ENCODE measurements around the gene DOK6. TPM values are rescaled to one million over a fixed set of nuclear protein-coding genes. Genes with fewer than 3 reads are reported as not detected.

Gene DOK6
- total RNA-seq, 1 experiment from 2014 or later, result 4.1 TPM

DNA sequence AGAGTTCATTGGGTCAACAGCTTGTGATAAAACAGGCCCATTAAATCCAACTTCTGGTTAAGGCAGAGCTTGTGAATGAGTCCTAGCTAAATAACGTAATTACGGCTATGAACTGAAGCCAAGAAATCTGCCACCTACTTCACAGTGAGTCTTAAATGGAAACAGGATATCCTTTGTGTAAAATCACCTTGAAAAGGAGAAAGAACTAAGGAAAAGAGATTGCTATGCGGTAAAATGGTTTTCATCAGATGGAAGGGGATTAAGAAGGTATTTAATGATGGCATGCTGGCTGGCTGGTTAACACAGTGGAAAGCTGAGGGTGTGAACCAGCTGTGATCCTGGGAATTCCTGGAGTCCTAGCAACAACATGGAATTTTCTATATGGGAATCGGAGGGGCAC, 156.6 kb downstream of the DOK6 start:
- Mint-ChIP-seq H3K36me3 (peaks cover 6% of the 10 kb centered on the region; the same call in 1 of the 2 replicates), H3K4me1 (peaks cover 7% of the 10 kb centered on the region), H3K9me3 (peaks cover 12% of the 10 kb centered on the region), H3K27ac (no peak overlapping the region), H3K27me3 (ENCODE audit: low read depth) (no peaks in the 10 kb centered on the region), H3K4me3 (no peak overlapping the region)
- ATAC-seq (peak; percentile 80), DNase-seq (ENCODE audit: low spot score) (no peak)
- TF ChIP-seq, protein P1, sequence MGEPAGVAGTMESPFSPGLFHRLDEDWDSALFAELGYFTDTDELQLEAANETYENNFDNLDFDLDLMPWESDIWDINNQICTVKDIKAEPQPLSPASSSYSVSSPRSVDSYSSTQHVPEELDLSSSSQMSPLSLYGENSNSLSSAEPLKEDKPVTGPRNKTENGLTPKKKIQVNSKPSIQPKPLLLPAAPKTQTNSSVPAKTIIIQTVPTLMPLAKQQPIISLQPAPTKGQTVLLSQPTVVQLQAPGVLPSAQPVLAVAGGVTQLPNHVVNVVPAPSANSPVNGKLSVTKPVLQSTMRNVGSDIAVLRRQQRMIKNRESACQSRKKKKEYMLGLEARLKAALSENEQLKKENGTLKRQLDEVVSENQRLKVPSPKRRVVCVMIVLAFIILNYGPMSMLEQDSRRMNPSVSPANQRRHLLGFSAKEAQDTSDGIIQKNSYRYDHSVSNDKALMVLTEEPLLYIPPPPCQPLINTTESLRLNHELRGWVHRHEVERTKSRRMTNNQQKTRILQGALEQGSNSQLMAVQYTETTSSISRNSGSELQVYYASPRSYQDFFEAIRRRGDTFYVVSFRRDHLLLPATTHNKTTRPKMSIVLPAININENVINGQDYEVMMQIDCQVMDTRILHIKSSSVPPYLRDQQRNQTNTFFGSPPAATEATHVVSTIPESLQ (CRISPR knock-in tag; IDR thresholded peaks at IDR 0.05), result no peak
- TF ChIP-seq, protein P2, sequence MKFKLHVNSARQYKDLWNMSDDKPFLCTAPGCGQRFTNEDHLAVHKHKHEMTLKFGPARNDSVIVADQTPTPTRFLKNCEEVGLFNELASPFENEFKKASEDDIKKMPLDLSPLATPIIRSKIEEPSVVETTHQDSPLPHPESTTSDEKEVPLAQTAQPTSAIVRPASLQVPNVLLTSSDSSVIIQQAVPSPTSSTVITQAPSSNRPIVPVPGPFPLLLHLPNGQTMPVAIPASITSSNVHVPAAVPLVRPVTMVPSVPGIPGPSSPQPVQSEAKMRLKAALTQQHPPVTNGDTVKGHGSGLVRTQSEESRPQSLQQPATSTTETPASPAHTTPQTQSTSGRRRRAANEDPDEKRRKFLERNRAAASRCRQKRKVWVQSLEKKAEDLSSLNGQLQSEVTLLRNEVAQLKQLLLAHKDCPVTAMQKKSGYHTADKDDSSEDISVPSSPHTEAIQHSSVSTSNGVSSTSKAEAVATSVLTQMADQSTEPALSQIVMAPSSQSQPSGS (CRISPR knock-in tag; IDR thresholded peaks at IDR 0.05; ENCODE audit: borderline replicate concordance, low read depth), result no peak
- TF ChIP-seq IRF2 (CRISPR knock-in tag; IDR thresholded peaks at IDR 0.05; ENCODE audit: borderline replicate concordance, low read depth) (no peak), NR1H2 (CRISPR knock-in tag; IDR thresholded peaks at IDR 0.05) (no peak), GABPB1 (CRISPR knock-in tag; IDR thresholded peaks at IDR 0.05) (no peak), KAT7 (CRISPR knock-in tag; IDR thresholded peaks at IDR 0.05; ENCODE audit: borderline replicate concordance) (no peak), OVOL2 (CRISPR knock-in tag; IDR thresholded peaks at IDR 0.05; ENCODE audit: borderline replicate concordance) (no peak)
- TF ChIP-seq, protein P3, sequence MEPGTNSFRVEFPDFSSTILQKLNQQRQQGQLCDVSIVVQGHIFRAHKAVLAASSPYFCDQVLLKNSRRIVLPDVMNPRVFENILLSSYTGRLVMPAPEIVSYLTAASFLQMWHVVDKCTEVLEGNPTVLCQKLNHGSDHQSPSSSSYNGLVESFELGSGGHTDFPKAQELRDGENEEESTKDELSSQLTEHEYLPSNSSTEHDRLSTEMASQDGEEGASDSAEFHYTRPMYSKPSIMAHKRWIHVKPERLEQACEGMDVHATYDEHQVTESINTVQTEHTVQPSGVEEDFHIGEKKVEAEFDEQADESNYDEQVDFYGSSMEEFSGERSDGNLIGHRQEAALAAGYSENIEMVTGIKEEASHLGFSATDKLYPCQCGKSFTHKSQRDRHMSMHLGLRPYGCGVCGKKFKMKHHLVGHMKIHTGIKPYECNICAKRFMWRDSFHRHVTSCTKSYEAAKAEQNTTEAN (CRISPR knock-in tag; IDR thresholded peaks at IDR 0.05), result no peak
- ChIA-PET CTCF (no interaction called here), POLR2A (no interaction called here)

DNA sequence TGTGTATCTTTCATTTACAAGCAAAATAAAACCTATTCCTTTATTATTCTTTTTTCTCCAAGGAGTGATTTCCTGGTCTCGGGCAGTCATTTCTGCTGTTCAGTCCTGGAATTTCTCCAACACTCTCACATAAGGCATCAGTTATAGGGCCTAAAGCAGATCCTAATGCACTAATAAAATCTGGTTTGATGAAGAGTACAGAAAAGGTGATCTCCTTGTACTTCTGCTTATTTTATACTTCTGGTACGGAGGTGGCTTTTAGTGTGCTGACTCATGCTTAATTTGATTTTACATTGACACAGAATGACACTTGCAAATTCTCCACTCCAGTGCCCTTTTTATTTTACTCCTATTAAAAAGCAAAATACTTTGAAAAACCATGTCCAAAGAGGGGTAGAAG, 157.4 kb downstream of the DOK6 start:
- H3K36me3 Mint-ChIP-seq, result peaks cover 10% of the 10 kb centered on the region
- DNase-seq (ENCODE audit: low spot score), result no peak
- ChIA-PET CTCF (no interaction called here), POLR2A (no interaction called here)
- H3K27ac Mint-ChIP-seq, result no peak overlapping the region
- no peaks in the 10 kb centered on the region for H3K27me3 Mint-ChIP-seq (ENCODE audit: low read depth)
- peaks cover 7% of the 10 kb centered on the region for H3K4me1 Mint-ChIP-seq
- ATAC-seq, result no peak
- H3K4me3 Mint-ChIP-seq, result no peak overlapping the region
- H3K9me3 Mint-ChIP-seq, result peaks cover 17% of the 10 kb centered on the region
- no peak for TF ChIP-seq MXD4 (CRISPR knock-in tag; IDR thresholded peaks at IDR 0.05; ENCODE audit: borderline replicate concordance)
- TF ChIP-seq, protein P4, sequence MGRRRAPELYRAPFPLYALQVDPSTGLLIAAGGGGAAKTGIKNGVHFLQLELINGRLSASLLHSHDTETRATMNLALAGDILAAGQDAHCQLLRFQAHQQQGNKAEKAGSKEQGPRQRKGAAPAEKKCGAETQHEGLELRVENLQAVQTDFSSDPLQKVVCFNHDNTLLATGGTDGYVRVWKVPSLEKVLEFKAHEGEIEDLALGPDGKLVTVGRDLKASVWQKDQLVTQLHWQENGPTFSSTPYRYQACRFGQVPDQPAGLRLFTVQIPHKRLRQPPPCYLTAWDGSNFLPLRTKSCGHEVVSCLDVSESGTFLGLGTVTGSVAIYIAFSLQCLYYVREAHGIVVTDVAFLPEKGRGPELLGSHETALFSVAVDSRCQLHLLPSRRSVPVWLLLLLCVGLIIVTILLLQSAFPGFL (CRISPR knock-in tag; IDR thresholded peaks at IDR 0.05; ENCODE audit: borderline replicate concordance), result no peak
- no peak for TF ChIP-seq ZNF317 (CRISPR knock-in tag; IDR thresholded peaks at IDR 0.05; ENCODE audit: borderline replicate concordance, low read depth)
- TF ChIP-seq ZNF263 (CRISPR knock-in tag; IDR thresholded peaks at IDR 0.05; ENCODE audit: low read depth), result no peak
- TF ChIP-seq, protein P5, sequence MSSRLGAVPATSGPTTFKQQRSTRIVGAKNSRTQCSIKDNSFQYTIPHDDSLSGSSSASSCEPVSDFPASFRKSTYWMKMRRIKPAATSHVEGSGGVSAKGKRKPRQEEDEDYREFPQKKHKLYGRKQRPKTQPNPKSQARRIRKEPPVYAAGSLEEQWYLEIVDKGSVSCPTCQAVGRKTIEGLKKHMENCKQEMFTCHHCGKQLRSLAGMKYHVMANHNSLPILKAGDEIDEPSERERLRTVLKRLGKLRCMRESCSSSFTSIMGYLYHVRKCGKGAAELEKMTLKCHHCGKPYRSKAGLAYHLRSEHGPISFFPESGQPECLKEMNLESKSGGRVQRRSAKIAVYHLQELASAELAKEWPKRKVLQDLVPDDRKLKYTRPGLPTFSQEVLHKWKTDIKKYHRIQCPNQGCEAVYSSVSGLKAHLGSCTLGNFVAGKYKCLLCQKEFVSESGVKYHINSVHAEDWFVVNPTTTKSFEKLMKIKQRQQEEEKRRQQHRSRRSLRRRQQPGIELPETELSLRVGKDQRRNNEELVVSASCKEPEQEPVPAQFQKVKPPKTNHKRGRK (CRISPR knock-in tag; IDR thresholded peaks at IDR 0.05; ENCODE audit: borderline replicate concordance), result no peak
- TF ChIP-seq, protein P6, sequence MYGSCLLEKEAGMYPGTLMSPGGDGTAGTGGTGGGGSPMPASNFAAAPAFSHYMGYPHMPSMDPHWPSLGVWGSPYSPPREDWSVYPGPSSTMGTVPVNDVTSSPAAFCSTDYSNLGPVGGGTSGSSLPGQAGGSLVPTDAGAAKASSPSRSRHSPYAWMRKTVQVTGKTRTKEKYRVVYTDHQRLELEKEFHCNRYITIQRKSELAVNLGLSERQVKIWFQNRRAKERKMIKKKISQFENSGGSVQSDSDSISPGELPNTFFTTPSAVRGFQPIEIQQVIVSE (CRISPR knock-in tag; IDR thresholded peaks at IDR 0.05; ENCODE audit: borderline replicate concordance), result no peak
- no peak for TF ChIP-seq ETV6 (CRISPR knock-in tag; IDR thresholded peaks at IDR 0.05)
- TF ChIP-seq, protein P7, sequence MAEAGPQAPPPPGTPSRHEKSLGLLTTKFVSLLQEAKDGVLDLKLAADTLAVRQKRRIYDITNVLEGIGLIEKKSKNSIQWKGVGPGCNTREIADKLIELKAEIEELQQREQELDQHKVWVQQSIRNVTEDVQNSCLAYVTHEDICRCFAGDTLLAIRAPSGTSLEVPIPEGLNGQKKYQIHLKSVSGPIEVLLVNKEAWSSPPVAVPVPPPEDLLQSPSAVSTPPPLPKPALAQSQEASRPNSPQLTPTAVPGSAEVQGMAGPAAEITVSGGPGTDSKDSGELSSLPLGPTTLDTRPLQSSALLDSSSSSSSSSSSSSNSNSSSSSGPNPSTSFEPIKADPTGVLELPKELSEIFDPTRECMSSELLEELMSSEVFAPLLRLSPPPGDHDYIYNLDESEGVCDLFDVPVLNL (CRISPR knock-in tag; IDR thresholded peaks at IDR 0.05; ENCODE audit: borderline replicate concordance, low read depth), result no peak
- no peak for TF ChIP-seq FOXK1 (CRISPR knock-in tag; IDR thresholded peaks at IDR 0.05)
- no peak for TF ChIP-seq ZNF671 (CRISPR knock-in tag; IDR thresholded peaks at IDR 0.05)
- TF ChIP-seq, protein P8, sequence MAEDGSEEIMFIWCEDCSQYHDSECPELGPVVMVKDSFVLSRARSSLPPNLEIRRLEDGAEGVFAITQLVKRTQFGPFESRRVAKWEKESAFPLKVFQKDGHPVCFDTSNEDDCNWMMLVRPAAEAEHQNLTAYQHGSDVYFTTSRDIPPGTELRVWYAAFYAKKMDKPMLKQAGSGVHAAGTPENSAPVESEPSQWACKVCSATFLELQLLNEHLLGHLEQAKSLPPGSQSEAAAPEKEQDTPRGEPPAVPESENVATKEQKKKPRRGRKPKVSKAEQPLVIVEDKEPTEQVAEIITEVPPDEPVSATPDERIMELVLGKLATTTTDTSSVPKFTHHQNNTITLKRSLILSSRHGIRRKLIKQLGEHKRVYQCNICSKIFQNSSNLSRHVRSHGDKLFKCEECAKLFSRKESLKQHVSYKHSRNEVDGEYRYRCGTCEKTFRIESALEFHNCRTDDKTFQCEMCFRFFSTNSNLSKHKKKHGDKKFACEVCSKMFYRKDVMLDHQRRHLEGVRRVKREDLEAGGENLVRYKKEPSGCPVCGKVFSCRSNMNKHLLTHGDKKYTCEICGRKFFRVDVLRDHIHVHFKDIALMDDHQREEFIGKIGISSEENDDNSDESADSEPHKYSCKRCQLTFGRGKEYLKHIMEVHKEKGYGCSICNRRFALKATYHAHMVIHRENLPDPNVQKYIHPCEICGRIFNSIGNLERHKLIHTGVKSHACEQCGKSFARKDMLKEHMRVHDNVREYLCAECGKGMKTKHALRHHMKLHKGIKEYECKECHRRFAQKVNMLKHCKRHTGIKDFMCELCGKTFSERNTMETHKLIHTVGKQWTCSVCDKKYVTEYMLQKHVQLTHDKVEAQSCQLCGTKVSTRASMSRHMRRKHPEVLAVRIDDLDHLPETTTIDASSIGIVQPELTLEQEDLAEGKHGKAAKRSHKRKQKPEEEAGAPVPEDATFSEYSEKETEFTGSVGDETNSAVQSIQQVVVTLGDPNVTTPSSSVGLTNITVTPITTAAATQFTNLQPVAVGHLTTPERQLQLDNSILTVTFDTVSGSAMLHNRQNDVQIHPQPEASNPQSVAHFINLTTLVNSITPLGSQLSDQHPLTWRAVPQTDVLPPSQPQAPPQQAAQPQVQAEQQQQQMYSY (CRISPR knock-in tag; IDR thresholded peaks at IDR 0.05), result no peak
- no peak for TF ChIP-seq EMX1 (CRISPR knock-in tag; IDR thresholded peaks at IDR 0.05)

Measured in WTC11 (cell line).